ENCODE data around the gene MAN1C1.

The MAN1C1 gene

DNA sequence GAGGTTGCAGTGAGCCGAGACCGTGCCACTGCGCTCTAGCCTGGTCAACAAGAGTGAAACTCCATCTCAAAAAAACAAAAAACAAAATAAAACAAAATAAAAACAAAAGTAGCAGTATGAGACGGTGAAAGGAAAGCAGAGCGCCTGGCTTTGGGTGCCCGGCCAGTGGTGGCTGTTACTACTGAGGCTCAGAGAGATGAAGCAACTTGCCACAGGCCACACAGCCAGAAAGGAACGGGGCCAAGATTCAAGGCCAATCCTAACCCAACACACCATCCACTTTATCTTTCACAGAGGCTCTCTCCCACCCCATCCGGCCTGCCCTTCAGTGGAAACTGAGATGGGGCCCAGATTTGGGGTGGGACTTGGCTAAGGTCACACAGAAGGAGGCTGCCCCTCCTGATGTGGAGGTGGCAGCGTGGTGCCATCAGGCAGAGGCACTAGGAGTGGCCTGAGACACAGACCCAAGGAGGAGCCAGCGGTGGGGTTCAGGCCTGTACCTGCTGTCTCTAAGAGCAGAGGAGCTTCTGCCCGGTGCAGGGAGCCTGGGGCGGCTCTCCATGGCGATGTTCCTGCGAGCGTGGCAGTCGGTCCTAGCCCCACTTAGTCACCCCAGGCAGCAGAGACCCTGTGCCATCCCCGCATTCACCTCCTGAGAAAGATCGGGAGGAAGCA lies 40.0 kb upstream of the MAN1C1 start:
- Histone ChIP-seq H3K4me2 (ENCODE audit: insufficient read depth, low read length) (no peak overlapping the region), H3K27me3 (ENCODE audit: insufficient read depth, low read length, poor library complexity) (no peaks in the 10 kb centered on the region), H3K4me1 (ENCODE audit: insufficient read depth, low read length) (no peaks in the 10 kb centered on the region), H3K27ac (ENCODE audit: low read length) (no peak overlapping the region), H2AFZ (ENCODE audit: low read depth, low read length) (no peak overlapping the region), H4K20me1 (ENCODE audit: insufficient read depth, low read length) (no peaks in the 10 kb centered on the region; the same call in 1 of the 2 replicates), H3K36me3 (ENCODE audit: insufficient read depth, low read length) (no peaks in the 10 kb centered on the region), H3K9ac (ENCODE audit: low read depth, low read length) (no peak overlapping the region), H3K4me3 (ENCODE audit: low read depth in 1 of 2, low read length in 2 of 2) (no peak overlapping the region), H3K79me2 (ENCODE audit: insufficient read depth, low read length) (no peaks in the 10 kb centered on the region), H3K9me3 (ENCODE audit: insufficient read depth, low read length, severe bottlenecking) (no peaks in the 10 kb centered on the region)
- DNase-seq (no peak), ATAC-seq (ENCODE audit: insufficient read depth, low read depth) (no peak)
- TF ChIP-seq EZH2 (IDR thresholded peaks at IDR 0.05; ENCODE audit: borderline replicate concordance, low read depth, low read length, severe bottlenecking): no peak
- TF ChIP-seq, protein P1, sequence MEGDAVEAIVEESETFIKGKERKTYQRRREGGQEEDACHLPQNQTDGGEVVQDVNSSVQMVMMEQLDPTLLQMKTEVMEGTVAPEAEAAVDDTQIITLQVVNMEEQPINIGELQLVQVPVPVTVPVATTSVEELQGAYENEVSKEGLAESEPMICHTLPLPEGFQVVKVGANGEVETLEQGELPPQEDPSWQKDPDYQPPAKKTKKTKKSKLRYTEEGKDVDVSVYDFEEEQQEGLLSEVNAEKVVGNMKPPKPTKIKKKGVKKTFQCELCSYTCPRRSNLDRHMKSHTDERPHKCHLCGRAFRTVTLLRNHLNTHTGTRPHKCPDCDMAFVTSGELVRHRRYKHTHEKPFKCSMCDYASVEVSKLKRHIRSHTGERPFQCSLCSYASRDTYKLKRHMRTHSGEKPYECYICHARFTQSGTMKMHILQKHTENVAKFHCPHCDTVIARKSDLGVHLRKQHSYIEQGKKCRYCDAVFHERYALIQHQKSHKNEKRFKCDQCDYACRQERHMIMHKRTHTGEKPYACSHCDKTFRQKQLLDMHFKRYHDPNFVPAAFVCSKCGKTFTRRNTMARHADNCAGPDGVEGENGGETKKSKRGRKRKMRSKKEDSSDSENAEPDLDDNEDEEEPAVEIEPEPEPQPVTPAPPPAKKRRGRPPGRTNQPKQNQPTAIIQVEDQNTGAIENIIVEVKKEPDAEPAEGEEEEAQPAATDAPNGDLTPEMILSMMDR (IDR thresholded peaks at IDR 0.05; ENCODE audit: borderline replicate concordance, extremely low read depth, low read length, poor library complexity, severe bottlenecking): no peak

- Histone ChIP-seq H3K79me2 (ENCODE audit: insufficient read depth, low read length) (no peaks in the 10 kb centered on the region), H3K4me3 (ENCODE audit: low read depth in 1 of 2, low read length in 2 of 2) (no peak overlapping the region), H3K9ac (ENCODE audit: low read depth, low read length) (no peak overlapping the region), H4K20me1 (ENCODE audit: insufficient read depth, low read length) (no peaks in the 10 kb centered on the region; the same call in 1 of the 2 replicates), H3K4me2 (ENCODE audit: insufficient read depth, low read length) (no peak overlapping the region), H3K36me3 (ENCODE audit: insufficient read depth, low read length) (no peaks in the 10 kb centered on the region), H3K27ac (ENCODE audit: low read length) (no peak overlapping the region), H3K4me1 (ENCODE audit: insufficient read depth, low read length) (no peaks in the 10 kb centered on the region), H2AFZ (ENCODE audit: low read depth, low read length) (no peak overlapping the region), H3K9me3 (ENCODE audit: insufficient read depth, low read length, severe bottlenecking) (no peaks in the 10 kb centered on the region), H3K27me3 (ENCODE audit: insufficient read depth, low read length, poor library complexity) (no peaks in the 10 kb centered on the region)
- ATAC-seq (ENCODE audit: insufficient read depth, low read depth) (no peak), DNase-seq (no peak)
- TF ChIP-seq, protein P1 (IDR thresholded peaks at IDR 0.05; ENCODE audit: borderline replicate concordance, extremely low read depth, low read length, poor library complexity, severe bottlenecking): no peak
- no peak for TF ChIP-seq EZH2 (IDR thresholded peaks at IDR 0.05; ENCODE audit: borderline replicate concordance, low read depth, low read length, severe bottlenecking)
Observed at GRCh38 chr1:25577134-25577920, 39.3 kb upstream of the MAN1C1 start.

DNA sequence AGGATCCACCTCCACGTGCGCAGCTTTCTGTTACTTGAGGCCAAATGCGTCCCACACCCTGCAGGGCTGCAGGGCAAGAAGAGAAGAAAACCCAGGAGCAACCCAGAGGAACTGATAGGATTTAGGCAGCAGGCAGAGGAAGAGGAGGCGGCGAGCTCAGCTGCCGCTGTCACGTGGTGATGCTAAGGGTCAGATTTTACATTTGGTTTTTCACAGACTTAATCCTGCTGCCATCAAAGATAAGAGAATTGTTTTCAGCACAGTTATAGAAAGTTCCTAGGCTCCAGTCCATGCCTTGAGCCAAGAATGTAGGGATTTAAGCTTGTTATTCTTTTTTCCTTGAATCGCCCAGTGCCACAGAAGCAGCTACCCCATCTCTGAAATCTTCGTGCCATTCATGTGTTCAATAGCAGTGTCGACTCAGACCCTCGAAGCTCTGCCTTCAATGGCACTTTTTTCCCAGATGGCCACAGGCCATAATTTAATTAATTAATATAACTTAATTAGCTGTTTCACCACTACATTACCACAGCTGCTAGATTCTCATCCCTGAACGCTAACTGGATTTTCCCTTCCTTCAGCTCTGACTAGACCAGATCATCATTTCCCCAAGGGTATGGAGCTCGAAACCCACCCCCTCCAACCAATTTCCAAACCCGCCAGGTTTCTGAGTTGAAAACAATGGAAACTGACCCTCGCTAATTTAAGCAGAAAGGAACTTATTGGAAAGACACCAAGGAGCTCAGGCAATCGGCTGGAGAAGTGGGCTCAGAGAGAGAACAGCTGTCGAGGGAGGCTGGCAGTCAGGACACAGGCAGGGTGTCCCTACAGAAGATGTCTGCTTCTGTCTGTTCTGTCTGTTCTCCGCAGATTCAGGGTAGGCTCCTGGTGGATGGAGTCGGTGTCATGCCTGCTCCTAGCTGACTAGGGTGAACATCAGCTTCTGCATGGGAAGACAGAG lies 37.0 kb upstream of the MAN1C1 start:
- H3K9ac ChIP-seq (ENCODE audit: low read depth, low read length): no peak overlapping the region
- H3K9me3 ChIP-seq (ENCODE audit: insufficient read depth, low read length, severe bottlenecking): no peaks in the 10 kb centered on the region
- H3K4me1 ChIP-seq (ENCODE audit: insufficient read depth, low read length): no peaks in the 10 kb centered on the region; the same call in 1 of the 2 replicates
- H3K27ac ChIP-seq (ENCODE audit: low read length): no peak overlapping the region
- DNase-seq (no peak), ATAC-seq (ENCODE audit: insufficient read depth, low read depth) (no peak)
- no peak for TF ChIP-seq EZH2 (IDR thresholded peaks at IDR 0.05; ENCODE audit: borderline replicate concordance, low read depth, low read length, severe bottlenecking)
- TF ChIP-seq, protein P1 (IDR thresholded peaks at IDR 0.05; ENCODE audit: borderline replicate concordance, extremely low read depth, low read length, poor library complexity, severe bottlenecking): no peak
- no peak overlapping the region for H2AFZ ChIP-seq (ENCODE audit: low read depth, low read length)
- H3K27me3 ChIP-seq (ENCODE audit: insufficient read depth, low read length, poor library complexity): no peaks in the 10 kb centered on the region
- H3K4me3 ChIP-seq (ENCODE audit: low read depth in 1 of 2, low read length in 2 of 2): no peak overlapping the region
- H3K36me3 ChIP-seq (ENCODE audit: insufficient read depth, low read length): no peaks in the 10 kb centered on the region
- no peaks in the 10 kb centered on the region for H3K79me2 ChIP-seq (ENCODE audit: insufficient read depth, low read length)
- no peaks in the 10 kb centered on the region; the same call in 1 of the 2 replicates for H4K20me1 ChIP-seq (ENCODE audit: insufficient read depth, low read length)
- no peak overlapping the region for H3K4me2 ChIP-seq (ENCODE audit: insufficient read depth, low read length)
